C4-2B (cell line): ENCODE results near the gene CFAP298.

ENCODE experiments used
- H3K27ac ChIP-seq: fragments of 450-650 bp; 2 replicates; pipeline ENCODE4 v1.5.1; 2017
- CTCF ChIP-seq: fragments of 450-650 bp; conservative IDR thresholded peaks from 2 replicates; pipeline ENCODE4 v1.5.1; 2017; ENCODE audit warnings: mild to moderate bottlenecking
- ZFX ChIP-seq: fragments of 450-650 bp; IDR thresholded peaks from 2 replicates; pipeline ENCODE4 v1.6.1; 2017

CFAP298 gene

GRCh38 chr21:32554832-32555638 lies 57.1 kb downstream of the CFAP298 start:
- TF ChIP-seq ZFX = no peak
- no peak for TF ChIP-seq CTCF
- H3K27ac ChIP-seq = no peak overlapping the region

GRCh38 chr21:32549886-32550285 lies 62.3 kb downstream of the CFAP298 start:
- TF ChIP-seq CTCF = no peak
- TF ChIP-seq ZFX = no peak
- no peak overlapping the region for H3K27ac ChIP-seq

GRCh38 chr21:32549440-32549839 lies 62.7 kb downstream of the CFAP298 start:
- no peak overlapping the region for H3K27ac ChIP-seq
- TF ChIP-seq ZFX = no peak
- no peak for TF ChIP-seq CTCF
